Tibial nerve (tissue), 4 donors: Measurements from ENCODE around the gene STIM1. TPM values are rescaled to one million over a fixed set of nuclear protein-coding genes. Genes with fewer than 3 reads are reported as not detected.

ENCODE experiments used
- small RNA-seq: library from RNA; depleted of rRNA; stranded (forward); fragments of <200 nt; gene quantifications from one replicate; pipeline ENCODE3, GENCODE V24; 2016
- total RNA-seq, 4 donors: library from RNA; depleted of rRNA; stranded (reverse); fragments of >200 nt; gene quantifications; one replicate each; pipeline ENCODE4 v1.1.0, GENCODE V29; 2016

The STIM1 gene
- total RNA-seq, 4 donors from 2014 or later = 51.3 to 70.1 (median 59.8) TPM

Small RNA genes within 50 kb of the gene (small RNA-seq; reads per million reads assigned to genes)
- gene AC087441.2 = not detected
- gene RF00409 = not detected
- not detected for gene RPS29P20

Other genes starting within 250 kb of the STIM1 start
- not detected for gene ART5, start 213.7 kb upstream of the STIM1 start, total RNA-seq
- gene ART1, start 210.5 kb upstream of the STIM1 start, total RNA-seq = 1 to 10 TPM in 2 of 4 donors, not detected in 2; 2.4 to 2.8 TPM
- 1 to 10 TPM in 1 of 4 donors, under 1 TPM in 3; 0.42 to 2.1 (median 0.83) TPM for gene CHRNA10, start 184.3 kb upstream of the STIM1 start, total RNA-seq
- 100 to 1,000 TPM in 2 of 4 donors, 10 to 100 TPM in 2; 75.3 to 193 (median 115) TPM for gene NUP98, start 58.1 kb upstream of the STIM1 start, total RNA-seq
- 10 to 100 TPM in 3 of 4 donors, 1 to 10 TPM in 1; 8.1 to 15.1 (median 10.8) TPM for gene PGAP2, start 47.1 kb upstream of the STIM1 start, total RNA-seq
- gene RHOG, start 14.7 kb upstream of the STIM1 start, total RNA-seq = 10 to 100 TPM; 35.2 to 92.7 (median 66.0) TPM
- 10 to 100 TPM; 23.3 to 35.2 (median 31.5) TPM for gene RRM1, start 239.1 kb downstream of the STIM1 start, total RNA-seq